Prostate gland (tissue), 2 donors: Measurements from ENCODE around the gene RIMS3. TPM values are rescaled to one million over a fixed set of nuclear protein-coding genes. Genes with fewer than 3 reads are reported as not detected.
A peak's percentile ranks its signal among the peaks of the same experiment; 100 is the strongest.

Source experiments
- DNase-seq: peaks from one replicate; pipeline ENCODE4 v3.0.0-alpha.2; 2019; ENCODE audit warnings: low spot score
- H3K27ac ChIP-seq, 2 donors: fragments of 200-600 bp; sonication (generic); 2 replicates each; pipeline ENCODE4 v1.5.1; 2017 to 2019
- H3K27me3 ChIP-seq: fragments of 200-600 bp; sonication (generic); replicated peaks from 2 replicates; pipeline ENCODE4 v1.5.1; 2019; ENCODE audit not compliant: insufficient read depth
- H3K36me3 ChIP-seq, 2 donors: fragments of 200-600 bp; sonication (generic); 1 replicate in 1 of 2; 2 replicates in 1 of 2; pipeline versions ENCODE4 v1.5.1 to v1.8.1; 2017 to 2019
- H3K4me1 ChIP-seq: fragments of 200-600 bp; sonication (generic); replicated peaks from 2 replicates; pipeline ENCODE4 v1.5.1; 2019
- H3K4me3 ChIP-seq, 2 donors: fragments of 200-600 bp; sonication (generic); 2 replicates each; pipeline ENCODE4 v1.5.1; 2017 to 2019
- H3K9me3 ChIP-seq: fragments of 200-600 bp; sonication (generic); 2 replicates; pipeline ENCODE4 v1.5.1; 2017
- POLR2A ChIP-seq: fragments of 450-650 bp; IDR thresholded peaks from one replicate; pipeline ENCODE4 v1.6.1; 2016; ENCODE audit warnings: antibody characterized with exemption, mild to moderate bottlenecking
- POLR2AphosphoS5 ChIP-seq: sonication (generic); formaldehyde crosslinking; IDR thresholded peaks from one replicate; pipeline ENCODE4 v1.6.1; 2017; ENCODE audit warnings: antibody characterized with exemption
- WGBS: methylation state at CpG from one replicate; pipeline ENCODE4 v1.1.5; 2018; 5-methylcytosine and 5-hydroxymethylcytosine counted together
- intact Hi-C: fragments of 100-400 bp; cut with DNase I; formaldehyde crosslinking; loops from one replicate; pipeline ENCODE4 v1.14.2; 2022
- total RNA-seq, 2 donors: library from RNA; depleted of rRNA; stranded (reverse); fragments of >200 nt; gene quantifications; one replicate each; pipeline ENCODE4 v1.1.0, GENCODE V29; 2016
- TF ChIP-seq, protein P1 (sequence below), 4 experiments: fragments of 200-600 bp in 2 of 4; fragments of 450-650 bp in 2 of 4; sonication (generic) in 2 of 4; IDR thresholded peaks; 1 replicate in 3 of 4; 2 replicates in 1 of 4; pipeline ENCODE4 v1.5.1; 2016 to 2019; ENCODE audit warnings: antibody characterized with exemption in 4 of 4, mild to moderate bottlenecking in 2 of 4, moderate library complexity in 2 of 4

RIMS3 gene
- total RNA-seq, 2 donors from 2014 or later: 3.0 to 10.5 TPM

DNA sequence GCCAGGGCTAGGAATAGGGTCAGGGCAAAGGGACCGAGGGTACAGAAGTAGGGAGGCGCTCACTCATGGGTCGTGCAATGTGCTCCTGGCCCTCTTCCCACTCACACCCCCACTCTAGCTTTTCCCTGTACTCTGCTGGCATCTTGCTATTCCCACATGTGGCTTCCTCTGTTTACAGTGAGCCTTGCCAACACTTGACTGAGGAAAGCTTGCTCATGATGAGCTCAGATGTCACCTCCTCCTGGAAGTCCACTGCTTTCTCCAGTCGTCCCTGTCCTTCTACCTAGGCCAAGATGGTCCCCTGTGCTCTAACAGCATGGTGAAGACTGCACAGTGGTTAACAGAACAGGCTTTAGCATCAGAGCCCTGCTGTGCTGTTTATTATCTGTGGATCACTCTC lies 8.0 kb upstream of the RIMS3 start:
- TF ChIP-seq POLR2A: no peak
- TF ChIP-seq, protein P1, sequence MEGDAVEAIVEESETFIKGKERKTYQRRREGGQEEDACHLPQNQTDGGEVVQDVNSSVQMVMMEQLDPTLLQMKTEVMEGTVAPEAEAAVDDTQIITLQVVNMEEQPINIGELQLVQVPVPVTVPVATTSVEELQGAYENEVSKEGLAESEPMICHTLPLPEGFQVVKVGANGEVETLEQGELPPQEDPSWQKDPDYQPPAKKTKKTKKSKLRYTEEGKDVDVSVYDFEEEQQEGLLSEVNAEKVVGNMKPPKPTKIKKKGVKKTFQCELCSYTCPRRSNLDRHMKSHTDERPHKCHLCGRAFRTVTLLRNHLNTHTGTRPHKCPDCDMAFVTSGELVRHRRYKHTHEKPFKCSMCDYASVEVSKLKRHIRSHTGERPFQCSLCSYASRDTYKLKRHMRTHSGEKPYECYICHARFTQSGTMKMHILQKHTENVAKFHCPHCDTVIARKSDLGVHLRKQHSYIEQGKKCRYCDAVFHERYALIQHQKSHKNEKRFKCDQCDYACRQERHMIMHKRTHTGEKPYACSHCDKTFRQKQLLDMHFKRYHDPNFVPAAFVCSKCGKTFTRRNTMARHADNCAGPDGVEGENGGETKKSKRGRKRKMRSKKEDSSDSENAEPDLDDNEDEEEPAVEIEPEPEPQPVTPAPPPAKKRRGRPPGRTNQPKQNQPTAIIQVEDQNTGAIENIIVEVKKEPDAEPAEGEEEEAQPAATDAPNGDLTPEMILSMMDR (IDR thresholded peaks at IDR 0.05): no peak
- no peak overlapping the region for H3K27ac ChIP-seq
- H3K27me3 ChIP-seq: no peaks in the 10 kb centered on the region
- 85% methylated on average over 4 of the region's 4 CpGs for WGBS
- peaks cover 2% of the 10 kb centered on the region for H3K4me1 ChIP-seq
- DNase-seq: no peak
- H3K9me3 ChIP-seq: no peaks in the 10 kb centered on the region
- intact Hi-C loops: no loop called here
- no peaks in the 10 kb centered on the region for H3K36me3 ChIP-seq
- H3K4me3 ChIP-seq: no peak overlapping the region

DNA sequence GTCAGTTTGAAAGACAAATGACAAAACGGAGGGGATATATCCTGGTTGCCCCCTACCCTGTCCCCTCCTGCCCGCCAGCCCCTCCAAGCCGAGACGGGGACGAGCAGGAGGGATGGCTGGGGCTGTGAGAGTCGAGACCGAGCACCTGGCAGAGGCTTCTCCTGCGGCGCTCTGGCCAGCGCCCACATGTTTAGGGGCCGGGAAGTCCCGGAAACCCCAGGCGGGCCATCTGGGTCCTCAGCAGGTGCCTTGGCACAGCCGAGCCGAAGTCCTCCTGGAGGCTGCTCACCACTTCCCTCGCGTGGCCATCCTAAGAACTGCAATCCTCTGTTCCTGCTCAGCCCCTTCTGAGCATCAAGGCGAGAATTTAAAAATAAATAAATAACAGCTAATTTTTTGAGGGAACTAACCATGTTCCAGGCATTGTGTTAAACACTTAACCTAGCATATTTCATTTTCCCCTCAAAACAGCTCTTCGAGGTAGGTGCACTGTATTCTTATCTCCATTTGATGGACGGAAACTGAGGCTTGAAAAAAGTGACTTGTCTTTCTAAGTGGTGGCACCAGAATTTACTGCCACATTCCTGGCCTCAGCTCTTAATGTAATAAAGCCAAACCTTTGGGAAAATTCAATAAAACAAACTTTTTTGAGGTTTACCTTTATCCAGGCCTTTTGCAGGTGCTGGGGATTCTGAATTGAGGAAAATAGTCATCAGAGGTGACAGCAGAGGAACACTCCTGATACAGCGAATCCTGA lies 3.5 kb upstream of the RIMS3 start:
- TF ChIP-seq POLR2AphosphoS5: no peak
- TF ChIP-seq POLR2A: no peak
- TF ChIP-seq, protein P1 (IDR thresholded peaks at IDR 0.05): peak; percentile 68 to 87 (median 82)
- Histone ChIP-seq H3K27ac (no peak overlapping the region), H3K27me3 (no peaks in the 10 kb centered on the region), H3K9me3 (no peaks in the 10 kb centered on the region), H3K4me3 (no peak overlapping the region), H3K36me3 (no peaks in the 10 kb centered on the region), H3K4me1 (peaks cover 5% of the 10 kb centered on the region)
- DNase-seq: peak; percentile 61
- WGBS: 10% methylated on average over 21 of the region's 21 CpGs
- intact Hi-C loops: no loop called here

DNA sequence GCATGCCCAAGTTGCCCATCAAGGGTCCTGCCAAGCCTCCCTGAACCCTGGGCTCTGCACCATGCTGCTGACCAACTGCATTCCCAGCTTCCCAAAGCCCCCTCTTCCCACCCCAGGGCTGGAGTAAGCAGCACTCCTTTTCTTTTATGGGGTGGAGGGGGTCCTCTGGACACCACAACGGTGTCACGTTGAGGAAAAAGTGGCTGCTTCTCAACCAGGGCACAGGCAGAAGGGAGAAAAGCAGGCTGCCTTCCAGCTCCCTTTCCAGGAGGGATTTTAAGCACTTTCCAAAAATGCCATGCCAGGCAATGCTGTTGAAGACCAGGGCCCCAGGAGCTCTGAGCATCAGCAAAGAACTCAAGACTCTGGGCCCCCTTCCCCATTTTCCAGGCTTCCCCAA lies 691 bp downstream of the RIMS3 start:
- Histone ChIP-seq H3K27ac (peak overlapping the region in 1 of 2 donors; percentile 16), H3K9me3 (no peaks in the 10 kb centered on the region), H3K4me3 (peak overlapping the region; percentile 53 to 59), H3K4me1 (peaks cover 5% of the 10 kb centered on the region), H3K27me3 (no peaks in the 10 kb centered on the region), H3K36me3 (no peaks in the 10 kb centered on the region)
- 65% methylated on average over 2 of the region's 2 CpGs for WGBS
- no peak for DNase-seq
- TF ChIP-seq POLR2A: no peak
- TF ChIP-seq POLR2AphosphoS5: no peak
- TF ChIP-seq, protein P1 (IDR thresholded peaks at IDR 0.05): no peak
- intact Hi-C loops: no loop called here

DNA sequence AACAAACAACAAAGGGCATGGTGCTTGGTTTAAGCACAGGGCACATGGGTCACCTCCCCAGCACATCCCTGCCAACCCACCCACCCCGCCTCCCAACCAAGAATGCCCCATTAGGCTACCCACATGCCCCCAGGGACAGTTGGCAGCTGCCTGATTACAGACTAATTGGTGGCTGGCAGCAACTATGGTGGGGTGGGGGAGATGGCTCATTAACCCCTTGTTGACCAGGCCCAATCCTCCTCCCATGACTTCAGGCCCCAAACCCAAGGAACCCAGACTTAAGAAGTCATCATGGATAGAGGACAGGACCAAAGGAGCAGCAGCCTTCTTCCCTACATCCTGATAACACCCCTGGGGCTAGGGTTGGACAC lies 1.3 kb downstream of the RIMS3 start:
- TF ChIP-seq, protein P1 (IDR thresholded peaks at IDR 0.05): no peak
- TF ChIP-seq POLR2AphosphoS5 (no peak), POLR2A (no peak)
- H3K27ac ChIP-seq: no peak overlapping the region
- H3K9me3 ChIP-seq: no peaks in the 10 kb centered on the region
- H3K4me3 ChIP-seq: no peak overlapping the region
- no peaks in the 10 kb centered on the region for H3K36me3 ChIP-seq
- H3K27me3 ChIP-seq: no peaks in the 10 kb centered on the region
- intact Hi-C loops: no loop called here
- H3K4me1 ChIP-seq: peaks cover 5% of the 10 kb centered on the region
- WGBS: 100% methylated on average over 1 of the region's 1 CpG
- DNase-seq: no peak
